OCI-LY7 (cell line): ENCODE measurements around the gene AOX1. TPM values are rescaled to one million over a fixed set of nuclear protein-coding genes. Genes with fewer than 3 reads are reported as not detected.

Experiments
- BruUV-seq: library from RNA; stranded (reverse); fragments of 400-500 nt; replicated peaks from 2 replicates; lab custom pipeline; 2021; lab: Mats Ljungman, UMichigan
- CTCF ChIA-PET: fragments of 300-600 bp; sonication (Branson Sonifier 250); formaldehyde crosslinking; loops from one replicate; lab custom pipeline; 2022; ENCODE audit warnings: antibody characterized with exemption; ENCODE audit not compliant: unreplicated experiment; lab: Charles Lee
- POLR2A ChIA-PET: fragments of 300-600 bp; sonication (Branson Sonifier 250); formaldehyde crosslinking; loops from one replicate; lab custom pipeline; 2022; ENCODE audit warnings: antibody characterized with exemption; lab: Charles Lee
- DNase-seq: peaks from one replicate; pipeline ENCODE4 v3.0.0-alpha.2; 2015; ENCODE audit warnings: low spot score
- H2AFZ ChIP-seq: fragments of 200-600 bp; sonication (generic), shearing (Covaris generic); 2 replicates; pipeline ENCODE4 v1.6.1; 2014; ENCODE audit warnings: mild to moderate bottlenecking, antibody characterized with exemption, low read length, moderate library complexity
- H3K27ac ChIP-seq: fragments of 200-600 bp; sonication (generic); 2 replicates; pipeline ENCODE4 v1.5.1; 2014; ENCODE audit warnings: mixed run types, low read depth, mild to moderate bottlenecking, moderate library complexity, low read length, inconsistent platforms; ENCODE audit not compliant: poor library complexity, severe bottlenecking
- H3K36me3 ChIP-seq: fragments of 200-600 bp; sonication (generic); 2 replicates; pipeline ENCODE4 v1.6.1; 2014; ENCODE audit warnings: mild to moderate bottlenecking, antibody characterized with exemption, low read length, moderate library complexity, mixed read lengths; ENCODE audit not compliant: insufficient read depth
- H3K4me1 ChIP-seq: fragments of 200-600 bp; sonication (generic); 2 replicates; pipeline ENCODE4 v1.5.1; 2014; ENCODE audit warnings: mild to moderate bottlenecking, low read length; ENCODE audit not compliant: insufficient read depth, poor library complexity, severe bottlenecking
- H3K4me2 ChIP-seq: fragments of 200-600 bp; sonication (generic); 2 replicates; pipeline ENCODE4 v1.6.1; 2014; ENCODE audit warnings: mild to moderate bottlenecking, low read length
- H3K4me3 ChIP-seq: fragments of 200-600 bp; sonication (generic); 2 replicates; pipeline ENCODE4 v1.5.1; 2014; ENCODE audit warnings: mild to moderate bottlenecking, low read depth, low read length; ENCODE audit not compliant: poor library complexity, severe bottlenecking
- H3K79me2 ChIP-seq: fragments of 200-600 bp; sonication (generic); 2 replicates; pipeline ENCODE4 v1.6.1; 2016; ENCODE audit warnings: low read depth, mild to moderate bottlenecking, low read length, moderate library complexity, mixed read lengths; ENCODE audit not compliant: insufficient read depth
- H3K9me2 ChIP-seq: fragments of 200-600 bp; sonication (generic); 2 replicates; pipeline ENCODE4 v1.6.1; 2016; ENCODE audit warnings: mild to moderate bottlenecking, low read length, mixed read lengths; ENCODE audit not compliant: insufficient read depth
- H3K9me3 ChIP-seq: fragments of 200-600 bp; sonication (generic); 2 replicates; pipeline ENCODE4 v1.6.1; 2014; ENCODE audit warnings: mild to moderate bottlenecking, mixed run types, low read length, mixed read lengths
- H4K20me1 ChIP-seq: fragments of 200-600 bp; sonication (generic); 2 replicates; pipeline ENCODE4 v1.6.1; 2014; ENCODE audit warnings: mild to moderate bottlenecking, antibody characterized with exemption, low read length, moderate library complexity, mixed read lengths; ENCODE audit not compliant: insufficient read depth
- EZH2phosphoT487 ChIP-seq: fragments of 200-600 bp; sonication (generic); IDR thresholded peaks from 2 replicates; pipeline ENCODE4 v1.6.1; 2018; ENCODE audit warnings: low read depth, borderline replicate concordance, mild to moderate bottlenecking, mixed run types, antibody characterized with exemption, low read length, moderate library complexity, mixed read lengths
- intact Hi-C: fragments of 100-400 bp; cut with micrococcal nuclease; formaldehyde crosslinking; loops from one replicate; pipeline ENCODE4 v1.10.0; 2022; ENCODE audit not compliant: unreplicated experiment
- total RNA-seq, 2 experiments: library from RNA; depleted of rRNA in 1 of 2; stranded (reverse); fragments of >200 nt in 1 of 2; shearing (Covaris generic) in 1 of 2; gene quantifications; 2 replicates each; pipeline ENCODE4 v1.2.3, GENCODE V29; 2014 to 2022
- TF ChIP-seq, protein P1 (sequence below): fragments of 200-600 bp; sonication (generic); conservative IDR thresholded peaks from 2 replicates; pipeline ENCODE4 v1.5.1; 2014; ENCODE audit warnings: mild to moderate bottlenecking, antibody characterized with exemption, low read length, moderate library complexity, mixed read lengths

AOX1 gene
- total RNA-seq, 2 experiments from 2014 or later, result 0.06 TPM; not detected in 1

DNA sequence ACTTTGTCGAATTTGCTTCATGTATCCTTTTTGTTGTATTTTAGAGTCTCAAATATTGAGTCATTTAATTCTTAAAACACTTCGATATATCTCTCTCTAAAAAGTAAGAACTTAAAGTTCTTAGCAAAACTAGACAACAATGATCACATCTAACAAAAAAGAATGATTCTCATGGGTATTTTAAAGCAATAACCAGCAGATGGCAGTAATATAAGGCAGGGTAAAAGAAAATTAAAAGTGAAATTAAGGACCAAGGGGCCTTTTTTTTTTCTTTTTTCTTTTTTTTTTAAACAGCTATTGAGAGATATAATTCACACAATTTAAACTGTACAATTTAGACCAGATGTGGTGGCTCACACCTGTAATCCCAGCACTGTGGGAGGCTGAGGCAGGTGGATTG, 9.9 kb upstream of the AOX1 start:
- CTCF ChIA-PET, result no interaction called here
- peaks cover 86% of the 10 kb centered on the region for H3K36me3 ChIP-seq
- BruUV-seq, result no TSS peak
- no peak overlapping the region for H2AFZ ChIP-seq
- no peaks in the 10 kb centered on the region for H3K4me1 ChIP-seq
- H3K9me3 ChIP-seq, result peaks cover 6% of the 10 kb centered on the region; the same call in 1 of the 2 replicates
- no peak overlapping the region for H3K4me2 ChIP-seq
- POLR2A ChIA-PET, result interaction anchor here (0.6 kb wide), 2 partner anchors 19 to 41 kb away, joined by 3 to 7 read pairs; no protein-coding TSS in a partner anchor
- no peak overlapping the region for H3K4me3 ChIP-seq
- H3K9me2 ChIP-seq, result no peaks in the 10 kb centered on the region
- TF ChIP-seq, protein P1, sequence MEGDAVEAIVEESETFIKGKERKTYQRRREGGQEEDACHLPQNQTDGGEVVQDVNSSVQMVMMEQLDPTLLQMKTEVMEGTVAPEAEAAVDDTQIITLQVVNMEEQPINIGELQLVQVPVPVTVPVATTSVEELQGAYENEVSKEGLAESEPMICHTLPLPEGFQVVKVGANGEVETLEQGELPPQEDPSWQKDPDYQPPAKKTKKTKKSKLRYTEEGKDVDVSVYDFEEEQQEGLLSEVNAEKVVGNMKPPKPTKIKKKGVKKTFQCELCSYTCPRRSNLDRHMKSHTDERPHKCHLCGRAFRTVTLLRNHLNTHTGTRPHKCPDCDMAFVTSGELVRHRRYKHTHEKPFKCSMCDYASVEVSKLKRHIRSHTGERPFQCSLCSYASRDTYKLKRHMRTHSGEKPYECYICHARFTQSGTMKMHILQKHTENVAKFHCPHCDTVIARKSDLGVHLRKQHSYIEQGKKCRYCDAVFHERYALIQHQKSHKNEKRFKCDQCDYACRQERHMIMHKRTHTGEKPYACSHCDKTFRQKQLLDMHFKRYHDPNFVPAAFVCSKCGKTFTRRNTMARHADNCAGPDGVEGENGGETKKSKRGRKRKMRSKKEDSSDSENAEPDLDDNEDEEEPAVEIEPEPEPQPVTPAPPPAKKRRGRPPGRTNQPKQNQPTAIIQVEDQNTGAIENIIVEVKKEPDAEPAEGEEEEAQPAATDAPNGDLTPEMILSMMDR, result peak; percentile 81
- TF ChIP-seq EZH2phosphoT487, result no peak
- no peaks in the 10 kb centered on the region for H4K20me1 ChIP-seq
- peak; percentile 28 for DNase-seq
- no peaks in the 10 kb centered on the region for H3K79me2 ChIP-seq
- intact Hi-C loops, result loop anchor here (10.0 kb wide), 1 partner anchor 601 kb away; no protein-coding TSS in a partner anchor
- no peak overlapping the region for H3K27ac ChIP-seq

GRCh38 chr2:200577027-200577426, 8.8 kb upstream of the AOX1 start:
- H3K27ac ChIP-seq, result no peak overlapping the region
- H3K36me3 ChIP-seq, result peaks cover 86% of the 10 kb centered on the region
- intact Hi-C loops, result loop anchor here (1.0 to 10.0 kb wide), 2 partner anchors 126 to 602 kb away; no protein-coding TSS in a partner anchor
- ChIA-PET CTCF (no interaction called here), POLR2A (no interaction called here)
- H4K20me1 ChIP-seq, result no peaks in the 10 kb centered on the region
- H3K9me2 ChIP-seq, result no peaks in the 10 kb centered on the region
- TF ChIP-seq, protein P1, result no peak
- no peak for TF ChIP-seq EZH2phosphoT487
- peaks cover 6% of the 10 kb centered on the region; the same call in 1 of the 2 replicates for H3K9me3 ChIP-seq
- no peaks in the 10 kb centered on the region for H3K4me1 ChIP-seq
- H2AFZ ChIP-seq, result no peak overlapping the region
- H3K4me3 ChIP-seq, result no peak overlapping the region
- no peak overlapping the region for H3K4me2 ChIP-seq
- BruUV-seq, result no TSS peak
- DNase-seq, result no peak
- H3K79me2 ChIP-seq, result no peaks in the 10 kb centered on the region

GRCh38 chr2:200578778-200579177, 7.0 kb upstream of the AOX1 start:
- no peaks in the 10 kb centered on the region for H3K9me2 ChIP-seq
- H3K27ac ChIP-seq, result no peak overlapping the region
- ChIA-PET POLR2A (interaction anchor here (0.6 to 0.8 kb wide), 2 partner anchors 23 to 969 kb away, joined by 4 to 5 read pairs; no protein-coding TSS in a partner anchor), CTCF (no interaction called here)
- peaks cover 77% of the 10 kb centered on the region for H3K36me3 ChIP-seq
- H3K9me3 ChIP-seq, result peaks cover 6% of the 10 kb centered on the region; the same call in 1 of the 2 replicates
- no peaks in the 10 kb centered on the region for H3K79me2 ChIP-seq
- no peak overlapping the region for H3K4me2 ChIP-seq
- TF ChIP-seq, protein P1, result peak; percentile 79
- no peak for TF ChIP-seq EZH2phosphoT487
- peak; percentile 19 for DNase-seq
- intact Hi-C loops, result loop anchor here (10.0 kb wide), 1 partner anchor 604 kb away; no protein-coding TSS in a partner anchor
- no peak overlapping the region for H2AFZ ChIP-seq
- H4K20me1 ChIP-seq, result no peaks in the 10 kb centered on the region
- no peak overlapping the region for H3K4me3 ChIP-seq
- H3K4me1 ChIP-seq, result peaks cover 3% of the 10 kb centered on the region
- BruUV-seq, result no TSS peak
